ENCODE measurements around the gene SHC4. TPM values are rescaled to one million over a fixed set of nuclear protein-coding genes. Genes with fewer than 3 reads are reported as not detected.

The SHC4 gene
- total RNA-seq, 1 experiment from 2014 or later: 0.26 TPM

GRCh38 chr15:48865370-48866079 is 98.2 kb downstream of the SHC4 start:
- DNase-seq (ENCODE audit: unreplicated experiment): peak; percentile 11
- CTCF ChIA-PET: interaction anchor here (0.8 to 3.9 kb wide), 11 partner anchors 9 to 1280 kb away, joined by 3 to 21 read pairs (median 4); partner anchors contain the start of genes EID1 and SHC4
- no peak for TF ChIP-seq CTCF (IDR thresholded peaks at IDR 0.05; ENCODE audit: unreplicated experiment)
- Mint-ChIP-seq H3K27me3 (ENCODE audit: insufficient read depth, unreplicated experiment) (no peaks in the 10 kb centered on the region), H3K9me3 (ENCODE audit: unreplicated experiment) (no peaks in the 10 kb centered on the region), H3K36me3 (ENCODE audit: insufficient read depth, unreplicated experiment) (peaks cover 8% of the 10 kb centered on the region), H3K4me3 (ENCODE audit: unreplicated experiment) (no peak overlapping the region), H3K27ac (ENCODE audit: low read depth, unreplicated experiment) (no peak overlapping the region), H3K4me1 (ENCODE audit: insufficient read depth, unreplicated experiment) (peaks cover 39% of the 10 kb centered on the region)
- intact Hi-C loops (cut with micrococcal nuclease): no loop called here
- no TSS peak for BruUV-seq (replicated peaks)
- POLR2A ChIA-PET: interaction anchor here (0.8 to 1.4 kb wide), 2 partner anchors 12 to 110 kb away, joined by 8 to 9 read pairs; partner anchors contain the start of gene EID1

GRCh38 chr15:48862705-48863104 is 101.0 kb downstream of the SHC4 start:
- Mint-ChIP-seq H3K27ac (ENCODE audit: low read depth, unreplicated experiment) (peak overlapping the region; percentile 61), H3K4me1 (ENCODE audit: insufficient read depth, unreplicated experiment) (peaks cover 32% of the 10 kb centered on the region), H3K36me3 (ENCODE audit: insufficient read depth, unreplicated experiment) (no peaks in the 10 kb centered on the region), H3K27me3 (ENCODE audit: insufficient read depth, unreplicated experiment) (no peaks in the 10 kb centered on the region), H3K9me3 (ENCODE audit: unreplicated experiment) (no peaks in the 10 kb centered on the region), H3K4me3 (ENCODE audit: unreplicated experiment) (no peak overlapping the region)
- intact Hi-C loops (cut with micrococcal nuclease): loop anchor here (1.0 to 2.0 kb wide), 4 partner anchors 104 to 1282 kb away; no protein-coding TSS in a partner anchor
- CTCF ChIA-PET: interaction anchor here (0.6 to 8.5 kb wide), 23 partner anchors 12 to 1282 kb away, joined by 3 to 127 read pairs (median 4); partner anchors contain the start of genes FGF7 and SHC4
- BruUV-seq (replicated peaks): no TSS peak
- DNase-seq (ENCODE audit: unreplicated experiment): no peak
- no peak for TF ChIP-seq CTCF (IDR thresholded peaks at IDR 0.05; ENCODE audit: unreplicated experiment)
- POLR2A ChIA-PET: interaction anchor here (0.5 to 2.0 kb wide), 4 partner anchors 15 to 182 kb away, joined by 3 to 12 read pairs (median 4); partner anchors contain the start of genes EID1 and SHC4

- Mint-ChIP-seq H3K9me3 (ENCODE audit: unreplicated experiment) (no peaks in the 10 kb centered on the region), H3K36me3 (ENCODE audit: insufficient read depth, unreplicated experiment) (no peaks in the 10 kb centered on the region), H3K4me1 (ENCODE audit: insufficient read depth, unreplicated experiment) (peaks cover 29% of the 10 kb centered on the region), H3K27me3 (ENCODE audit: insufficient read depth, unreplicated experiment) (no peaks in the 10 kb centered on the region), H3K4me3 (ENCODE audit: unreplicated experiment) (no peak overlapping the region), H3K27ac (ENCODE audit: low read depth, unreplicated experiment) (peak overlapping the region; percentile 61)
- POLR2A ChIA-PET: interaction anchor here (0.6 to 2.0 kb wide), 11 partner anchors 16 to 309 kb away, joined by 3 to 12 read pairs (median 3); partner anchors contain the start of genes EID1, SECISBP2L and SHC4
- intact Hi-C loops (cut with micrococcal nuclease): loop anchor here (1.0 to 2.0 kb wide), 6 partner anchors 104 to 1283 kb away; no protein-coding TSS in a partner anchor
- peak; percentile 73 for TF ChIP-seq CTCF (IDR thresholded peaks at IDR 0.05; ENCODE audit: unreplicated experiment)
- BruUV-seq (replicated peaks): no TSS peak
- CTCF ChIA-PET: interaction anchor here (0.5 to 8.5 kb wide), 46 partner anchors 11 to 1405 kb away, joined by 3 to 127 read pairs (median 4); partner anchors contain the start of genes COPS2, EID1, FGF7 and SHC4
- peak; percentile 72 for DNase-seq (ENCODE audit: unreplicated experiment)
Measured at GRCh38 chr15:48861813-48862431, 101.8 kb downstream of the SHC4 start.

GRCh38 chr15:48859426-48859825 is 104.3 kb downstream of the SHC4 start:
- H3K4me1 Mint-ChIP-seq (ENCODE audit: insufficient read depth, unreplicated experiment): peaks cover 21% of the 10 kb centered on the region
- no peaks in the 10 kb centered on the region for H3K36me3 Mint-ChIP-seq (ENCODE audit: insufficient read depth, unreplicated experiment)
- no peak for DNase-seq (ENCODE audit: unreplicated experiment)
- H3K27me3 Mint-ChIP-seq (ENCODE audit: insufficient read depth, unreplicated experiment): no peaks in the 10 kb centered on the region
- no peak for TF ChIP-seq CTCF (IDR thresholded peaks at IDR 0.05; ENCODE audit: unreplicated experiment)
- H3K4me3 Mint-ChIP-seq (ENCODE audit: unreplicated experiment): no peak overlapping the region
- BruUV-seq (replicated peaks): no TSS peak
- intact Hi-C loops (cut with micrococcal nuclease): loop anchor here (5.0 kb wide), 2 partner anchors 47 to 212 kb away; partner anchors contain the start of genes CEP152 and FBN1
- H3K27ac Mint-ChIP-seq (ENCODE audit: low read depth, unreplicated experiment): no peak overlapping the region
- ChIA-PET POLR2A (interaction anchor here (0.6 to 2.5 kb wide), 7 partner anchors 9 to 1288 kb away, joined by 3 to 8 read pairs (median 3); partner anchors contain the start of genes CEP152, EID1 and GALK2), CTCF (interaction anchor here (0.6 to 8.5 kb wide), 9 partner anchors 24 to 1286 kb away, joined by 3 to 127 read pairs (median 4); partner anchors contain the start of gene SHC4)
- H3K9me3 Mint-ChIP-seq (ENCODE audit: unreplicated experiment): no peaks in the 10 kb centered on the region
